CD4-positive, alpha-beta memory T cell (primary cell): ENCODE data around the gene CAMTA1. TPM values are rescaled to one million over a fixed set of nuclear protein-coding genes. Genes with fewer than 3 reads are reported as not detected.
A peak's percentile ranks its signal among the peaks of the same experiment; 100 is the strongest.

Experiments
- CTCF ChIA-PET: fragments of 350-600 bp; sonication (Branson Sonifier 250); formaldehyde crosslinking; loops from one replicate; lab custom pipeline; 2021; ENCODE audit warnings: inconsistent platforms; ENCODE audit not compliant: partially characterized antibody; lab: Charles Lee
- POLR2A ChIA-PET: fragments of 350-600 bp; sonication (Branson Sonifier 250); formaldehyde crosslinking; loops from one replicate; lab custom pipeline; 2021; ENCODE audit not compliant: partially characterized antibody; lab: Charles Lee
- DNase-seq, 5 donors: peaks; one replicate each; pipeline versions ENCODE4 v3.0.0 to v3.0.0-alpha.2; 2020 to 2022; ENCODE audit warnings: mixed read lengths in 1 of 5
- H3K27ac ChIP-seq: one replicate; pipeline ENCODE4 v1.7.0; 2013; ENCODE audit warnings: low read depth, low read length
- H3K27me3 ChIP-seq: 2 replicates; pipeline ENCODE4 v1.7.0; 2013; ENCODE audit warnings: mild to moderate bottlenecking, low read length, moderate library complexity; ENCODE audit not compliant: insufficient read depth
- H3K36me3 ChIP-seq: 2 replicates; pipeline ENCODE4 v1.7.0; 2013; ENCODE audit warnings: mild to moderate bottlenecking, low read length, moderate library complexity; ENCODE audit not compliant: insufficient read depth
- H3K4me1 ChIP-seq: 2 replicates; pipeline ENCODE4 v1.7.0; 2013; ENCODE audit warnings: mild to moderate bottlenecking, low read length, moderate library complexity; ENCODE audit not compliant: insufficient read depth
- H3K4me3 ChIP-seq, 2 donors: one replicate each; pipeline ENCODE4 v1.7.0; 2013; ENCODE audit warnings: low read length in 2 of 2, mild to moderate bottlenecking in 1 of 2
- H3K9me3 ChIP-seq, 2 donors: one replicate each; pipeline ENCODE4 v1.7.0; 2013; ENCODE audit warnings: low read length in 2 of 2, control low read depth in 1 of 2; ENCODE audit not compliant: control insufficient read depth in 1 of 2
- H3K27ac Mint-ChIP-seq, 7 donors: one replicate each; pipeline ENCODE4 v1.8.0; 2020 to 2021; ENCODE audit warnings: mixed read lengths in 7 of 7, mild to moderate bottlenecking in 6 of 7, inconsistent platforms in 3 of 7, moderate library complexity in 3 of 7
- H3K27me3 Mint-ChIP-seq, 2 donors: one replicate each; pipeline ENCODE4 v1.8.0; 2020 to 2021; ENCODE audit warnings: mixed read lengths in 2 of 2
- H3K36me3 Mint-ChIP-seq, 2 donors: one replicate each; pipeline ENCODE4 v1.8.0; 2020 to 2021; ENCODE audit warnings: mixed read lengths in 2 of 2, inconsistent platforms in 1 of 2, mild to moderate bottlenecking in 1 of 2
- H3K4me1 Mint-ChIP-seq, 4 donors: one replicate each; pipeline ENCODE4 v1.8.0; 2020 to 2021; ENCODE audit warnings: mixed read lengths in 4 of 4, mild to moderate bottlenecking in 1 of 4
- H3K4me3 Mint-ChIP-seq, 8 donors: one replicate each; pipeline ENCODE4 v1.8.0; 2020 to 2021; ENCODE audit warnings: mixed read lengths in 8 of 8, mild to moderate bottlenecking in 7 of 8, moderate library complexity in 6 of 8, inconsistent platforms in 3 of 8
- H3K9me3 Mint-ChIP-seq, 8 donors: one replicate each; pipeline ENCODE4 v1.8.0; 2020 to 2021; ENCODE audit warnings: mixed read lengths in 8 of 8, mild to moderate bottlenecking in 5 of 8, inconsistent platforms in 3 of 8, moderate library complexity in 1 of 8
- intact Hi-C: fragments of 100-400 bp; cut with micrococcal nuclease; formaldehyde crosslinking; loops from one replicate; pipeline ENCODE4 v1.15.1; 2023
- polyA plus RNA-seq, 2 donors: library from polyadenylated mRNA; unstranded; fragments of 300-500 nt; fragmentation: Illumina TruSeq; gene quantifications; one replicate each; pipeline ENCODE4 v1.2.3, GENCODE V29; 2021
- total RNA-seq, 2 experiments: library from RNA; stranded (reverse); gene quantifications; one replicate each; pipeline ENCODE4 v1.2.3, GENCODE V29; 2021

The CAMTA1 gene
- total and polyA plus RNA-seq, 4 experiments from 2014 or later, result 39.1 to 118 (median 59.9) TPM

DNA sequence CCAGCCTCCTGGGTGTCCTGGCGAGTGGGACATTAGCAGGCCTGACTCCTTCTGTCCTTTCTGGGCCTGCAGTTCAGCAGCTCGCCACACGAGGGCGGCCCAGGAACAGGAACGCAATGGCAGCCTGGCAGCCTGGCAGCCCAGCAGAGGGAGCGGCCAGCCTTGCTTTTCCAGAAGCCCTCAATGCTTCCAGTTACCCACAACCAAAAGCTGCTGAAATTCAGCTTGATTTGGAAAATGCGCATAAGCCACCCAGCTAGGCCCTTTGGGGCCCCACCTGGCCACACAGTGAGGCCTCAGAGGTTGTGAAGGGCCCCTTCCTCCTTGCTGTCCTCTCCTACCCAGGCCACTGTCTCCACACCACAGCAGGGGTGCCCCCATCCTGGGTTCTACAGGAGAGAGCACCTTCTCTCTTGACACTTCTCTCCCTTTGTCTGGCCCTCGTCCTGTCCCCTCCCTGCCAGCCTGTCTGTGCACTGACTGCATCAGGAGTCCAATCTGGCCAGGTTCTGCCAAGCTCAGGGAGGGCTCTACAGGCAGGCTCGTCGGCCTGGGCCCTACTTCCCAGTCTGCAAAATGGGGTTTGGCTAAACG lies 882.5 kb downstream of the CAMTA1 start:
- CTCF ChIA-PET, result interaction anchor here (1.0 to 13.8 kb wide), 18 partner anchors 8 to 315 kb away, joined by 3 to 468 read pairs (median 8); no protein-coding TSS in a partner anchor
- intact Hi-C loops, result loop anchor here (1.0 kb wide), 2 partner anchors 85 to 235 kb away; no protein-coding TSS in a partner anchor
- Mint-ChIP-seq H3K9me3 (no peaks in the 10 kb centered on the region), H3K4me3 (no peak overlapping the region), H3K4me1 (peaks cover 0 to 6% (median 4%) of the 10 kb centered on the region in 4 donors), H3K27me3 (no peaks in the 10 kb centered on the region), H3K27ac (peak overlapping the region in 3 of 7 donors; percentile 61 to 70 (median 63)), H3K36me3 (no peaks in the 10 kb centered on the region)
- DNase-seq, result peak; percentile 72 to 81 (median 75)
- Histone ChIP-seq H3K9me3 (no peaks in the 10 kb centered on the region), H3K4me1 (peaks cover 5% of the 10 kb centered on the region), H3K4me3 (no peak overlapping the region), H3K27me3 (no peaks in the 10 kb centered on the region), H3K27ac (no peak overlapping the region), H3K36me3 (no peaks in the 10 kb centered on the region)
- POLR2A ChIA-PET, result interaction anchor here (1.0 to 3.7 kb wide), 2 partner anchors 85 to 104 kb away, joined by 3 to 36 read pairs; partner anchors contain the start of gene VAMP3

- peak; percentile 52 to 61 (median 58) for DNase-seq
- no peaks in the 10 kb centered on the region for H3K36me3 Mint-ChIP-seq
- POLR2A ChIA-PET, result interaction anchor here (0.8 to 3.7 kb wide), 8 partner anchors 10 to 695 kb away, joined by 3 to 36 read pairs (median 5); no protein-coding TSS in a partner anchor
- no peaks in the 10 kb centered on the region for H3K27me3 Mint-ChIP-seq
- H3K27ac ChIP-seq, result no peak overlapping the region
- H3K27me3 ChIP-seq, result no peaks in the 10 kb centered on the region
- no peaks in the 10 kb centered on the region for H3K9me3 ChIP-seq
- H3K4me3 ChIP-seq, result no peak overlapping the region
- peaks cover 0 to 6% (median 5%) of the 10 kb centered on the region in 4 donors for H3K4me1 Mint-ChIP-seq
- peaks cover 10% of the 10 kb centered on the region for H3K4me1 ChIP-seq
- intact Hi-C loops, result no loop called here
- CTCF ChIA-PET, result interaction anchor here (0.7 to 13.8 kb wide), 26 partner anchors 8 to 280 kb away, joined by 3 to 468 read pairs (median 6); no protein-coding TSS in a partner anchor
- H3K4me3 Mint-ChIP-seq, result peak overlapping the region; percentile 10 to 71 (median 54)
- no peak overlapping the region for H3K27ac Mint-ChIP-seq
- no peaks in the 10 kb centered on the region for H3K36me3 ChIP-seq
- no peaks in the 10 kb centered on the region for H3K9me3 Mint-ChIP-seq
These were observed 884.5 kb downstream of the CAMTA1 start for GRCh38 chr1:7669559-7670311.

- Histone ChIP-seq H3K27me3 (no peaks in the 10 kb centered on the region), H3K4me1 (peaks cover 10% of the 10 kb centered on the region), H3K36me3 (no peaks in the 10 kb centered on the region), H3K4me3 (no peak overlapping the region), H3K27ac (no peak overlapping the region), H3K9me3 (no peaks in the 10 kb centered on the region)
- no peak for DNase-seq
- Mint-ChIP-seq H3K36me3 (no peaks in the 10 kb centered on the region), H3K9me3 (no peaks in the 10 kb centered on the region), H3K27ac (peak overlapping the region in 1 of 7 donors; percentile 6), H3K4me3 (peak overlapping the region in 5 of 8 donors; percentile 6 to 44 (median 9)), H3K27me3 (no peaks in the 10 kb centered on the region), H3K4me1 (peaks cover 0 to 6% (median 5%) of the 10 kb centered on the region in 4 donors)
- intact Hi-C loops, result no loop called here
- ChIA-PET CTCF (interaction anchor here (1.1 to 13.8 kb wide), 11 partner anchors 8 to 234 kb away, joined by 4 to 468 read pairs (median 9); no protein-coding TSS in a partner anchor), POLR2A (interaction anchor here (0.8 to 1.7 kb wide), 5 partner anchors 9 to 694 kb away, joined by 3 to 9 read pairs (median 6); no protein-coding TSS in a partner anchor)
These were observed 885.3 kb downstream of the CAMTA1 start for GRCh38 chr1:7670334-7671145.

GRCh38 chr1:7671146-7671465 lies 885.9 kb downstream of the CAMTA1 start:
- no peak overlapping the region for H3K27ac ChIP-seq
- intact Hi-C loops, result no loop called here
- no peak overlapping the region for H3K4me3 ChIP-seq
- H3K36me3 ChIP-seq, result no peaks in the 10 kb centered on the region
- Mint-ChIP-seq H3K4me3 (no peak overlapping the region), H3K27me3 (no peaks in the 10 kb centered on the region), H3K36me3 (no peaks in the 10 kb centered on the region), H3K9me3 (no peaks in the 10 kb centered on the region), H3K27ac (peak overlapping the region in 1 of 7 donors; percentile 6), H3K4me1 (peaks cover 0 to 6% (median 5%) of the 10 kb centered on the region in 4 donors)
- no peaks in the 10 kb centered on the region for H3K27me3 ChIP-seq
- CTCF ChIA-PET, result interaction anchor here (13.8 kb wide), 1 partner anchor 78 kb away, joined by 468 read pairs; no protein-coding TSS in a partner anchor
- H3K9me3 ChIP-seq, result no peaks in the 10 kb centered on the region
- H3K4me1 ChIP-seq, result peaks cover 10% of the 10 kb centered on the region
- DNase-seq, result no peak
- POLR2A ChIA-PET, result interaction anchor here (1.2 kb wide), 1 partner anchor 77 kb away, joined by 4 read pairs; no protein-coding TSS in a partner anchor

- H3K36me3 Mint-ChIP-seq, result no peaks in the 10 kb centered on the region
- Histone ChIP-seq H3K4me1 (peaks cover 10% of the 10 kb centered on the region), H3K27ac (no peak overlapping the region), H3K36me3 (no peaks in the 10 kb centered on the region), H3K4me3 (no peak overlapping the region), H3K27me3 (no peaks in the 10 kb centered on the region), H3K9me3 (no peaks in the 10 kb centered on the region)
- H3K4me3 Mint-ChIP-seq, result no peak overlapping the region
- H3K9me3 Mint-ChIP-seq, result no peaks in the 10 kb centered on the region
- DNase-seq, result no peak
- H3K4me1 Mint-ChIP-seq, result peaks cover 0 to 6% (median 5%) of the 10 kb centered on the region in 4 donors
- CTCF ChIA-PET, result interaction anchor here (13.8 kb wide), 1 partner anchor 78 kb away, joined by 468 read pairs; no protein-coding TSS in a partner anchor
- intact Hi-C loops, result no loop called here
- H3K27me3 Mint-ChIP-seq, result no peaks in the 10 kb centered on the region
- H3K27ac Mint-ChIP-seq, result peak overlapping the region in 1 of 7 donors; percentile 48
- POLR2A ChIA-PET, result interaction anchor here (1.4 kb wide), 1 partner anchor 81 kb away, joined by 9 read pairs; no protein-coding TSS in a partner anchor
These were observed 886.4 kb downstream of the CAMTA1 start for GRCh38 chr1:7671676-7672075.

GRCh38 chr1:7672864-7673263 lies 887.6 kb downstream of the CAMTA1 start:
- no peaks in the 10 kb centered on the region for H3K36me3 Mint-ChIP-seq
- intact Hi-C loops, result no loop called here

More at GRCh38 chr1:7672864-7673263, 887.6 kb downstream of the CAMTA1 start:
- DNase-seq, result no peak
- no peak overlapping the region for H3K4me3 Mint-ChIP-seq
- Histone ChIP-seq H3K4me3 (no peak overlapping the region), H3K27me3 (no peaks in the 10 kb centered on the region), H3K9me3 (no peaks in the 10 kb centered on the region), H3K27ac (no peak overlapping the region), H3K36me3 (no peaks in the 10 kb centered on the region), H3K4me1 (peaks cover 10% of the 10 kb centered on the region)
- no peaks in the 10 kb centered on the region for H3K27me3 Mint-ChIP-seq
- H3K27ac Mint-ChIP-seq, result no peak overlapping the region
- no peaks in the 10 kb centered on the region for H3K9me3 Mint-ChIP-seq
- ChIA-PET POLR2A (interaction anchor here (1.0 to 1.4 kb wide), 2 partner anchors 76 to 80 kb away, joined by 4 to 9 read pairs; no protein-coding TSS in a partner anchor), CTCF (interaction anchor here (1.8 to 13.8 kb wide), 2 partner anchors 9 to 76 kb away, joined by 4 to 468 read pairs; no protein-coding TSS in a partner anchor)
- H3K4me1 Mint-ChIP-seq, result peaks cover 0 to 6% (median 5%) of the 10 kb centered on the region in 4 donors
